GM12801 (cell line): ENCODE data around the gene GFPT2.

Experiments
- CTCF ChIP-seq: IDR thresholded peaks from one replicate; pipeline ENCODE4 v1.5.1; 2011; ENCODE audit warnings: control low read depth; ENCODE audit not compliant: insufficient read length; ENCODE audit errors: extremely low read depth

The GFPT2 gene

GRCh38 chr5:180376511-180376910 lies 23.4 kb upstream of the GFPT2 start:
- TF ChIP-seq CTCF = no peak

GRCh38 chr5:180375955-180376354 lies 22.8 kb upstream of the GFPT2 start:
- TF ChIP-seq CTCF = no peak

- TF ChIP-seq CTCF = no peak
Observed at GRCh38 chr5:180375291-180375690, 22.2 kb upstream of the GFPT2 start.

DNA sequence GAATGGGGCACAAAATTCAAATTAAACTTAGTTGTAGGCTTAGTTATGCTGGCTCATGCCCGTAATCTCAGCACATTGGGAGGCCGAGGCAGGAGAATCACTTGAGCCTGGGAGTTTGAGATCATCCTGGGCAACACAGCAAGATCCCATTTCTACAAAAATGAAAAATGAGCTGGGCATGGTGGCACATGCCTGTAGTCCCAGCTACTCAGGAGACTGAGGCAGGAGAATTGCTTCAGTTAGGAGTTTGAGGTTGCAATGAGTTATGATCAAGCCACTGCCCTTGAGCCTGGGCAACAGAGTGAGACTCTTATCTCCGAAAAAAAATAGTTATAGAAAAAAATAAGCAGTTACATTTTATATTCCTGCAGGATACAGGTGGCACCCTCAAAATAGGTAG lies 20.7 kb upstream of the GFPT2 start:
- TF ChIP-seq CTCF = no peak

- no peak for TF ChIP-seq CTCF
Observed at GRCh38 chr5:180373454-180373853, 20.3 kb upstream of the GFPT2 start.

- TF ChIP-seq CTCF = no peak
Observed at GRCh38 chr5:180371949-180372348, 18.8 kb upstream of the GFPT2 start.

GRCh38 chr5:180370861-180371641 lies 17.9 kb upstream of the GFPT2 start:
- TF ChIP-seq CTCF = no peak
